Ectodermal cell (in vitro differentiated cells): ENCODE results near the gene LAMB2. TPM values are rescaled to one million over a fixed set of nuclear protein-coding genes. Genes with fewer than 3 reads are reported as not detected.
A peak's percentile ranks its signal among the peaks of the same experiment; 100 is the strongest.

Experiments used
- H3K27ac ChIP-seq: 2 replicates; pipeline ENCODE4 v1.7.0; 2013; ENCODE audit warnings: mild to moderate bottlenecking, low read depth, low read length; ENCODE audit not compliant: insufficient read depth, poor library complexity, severe bottlenecking
- H3K27me3 ChIP-seq: 2 replicates; pipeline ENCODE4 v1.7.0; 2013; ENCODE audit warnings: mild to moderate bottlenecking, low read length; ENCODE audit not compliant: insufficient read depth, control insufficient read depth, poor library complexity, severe bottlenecking
- H3K36me3 ChIP-seq: one replicate; pipeline ENCODE4 v1.7.0; 2013; ENCODE audit warnings: low read length; ENCODE audit not compliant: control insufficient read depth, insufficient read depth
- H3K4me1 ChIP-seq: one replicate; pipeline ENCODE4 v1.7.0; 2013; ENCODE audit warnings: low read length; ENCODE audit not compliant: control insufficient read depth, insufficient read depth
- H3K4me3 ChIP-seq: 2 replicates; pipeline ENCODE4 v1.7.0; 2013; ENCODE audit warnings: low read depth, low read length, control low read depth; ENCODE audit not compliant: insufficient read depth
- H3K9me3 ChIP-seq: 2 replicates; pipeline ENCODE4 v1.7.0; 2013; ENCODE audit warnings: mild to moderate bottlenecking, low read length, moderate library complexity; ENCODE audit not compliant: control insufficient read depth
- WGBS, 2 experiments: methylation state at CpG; one replicate each; pipeline ENCODE4 v1.1.7; 2013; ENCODE audit warnings: missing lambda C conversion rate in 2 of 2; 5-methylcytosine and 5-hydroxymethylcytosine counted together
- polyA plus RNA-seq, 4 experiments: library from polyadenylated mRNA; stranded (reverse); fragments of 50-300 nt; gene quantifications; one replicate each; pipeline ENCODE4 v1.2.3, GENCODE V29; 2013

LAMB2 gene
- polyA plus RNA-seq (2013, experiment 1 of 4): 163 TPM
- 198 TPM for polyA plus RNA-seq (2013, experiment 2 of 4)
- polyA plus RNA-seq (2013, experiment 3 of 4): 153 TPM
- 201 TPM for polyA plus RNA-seq (2013, experiment 4 of 4)

DNA sequence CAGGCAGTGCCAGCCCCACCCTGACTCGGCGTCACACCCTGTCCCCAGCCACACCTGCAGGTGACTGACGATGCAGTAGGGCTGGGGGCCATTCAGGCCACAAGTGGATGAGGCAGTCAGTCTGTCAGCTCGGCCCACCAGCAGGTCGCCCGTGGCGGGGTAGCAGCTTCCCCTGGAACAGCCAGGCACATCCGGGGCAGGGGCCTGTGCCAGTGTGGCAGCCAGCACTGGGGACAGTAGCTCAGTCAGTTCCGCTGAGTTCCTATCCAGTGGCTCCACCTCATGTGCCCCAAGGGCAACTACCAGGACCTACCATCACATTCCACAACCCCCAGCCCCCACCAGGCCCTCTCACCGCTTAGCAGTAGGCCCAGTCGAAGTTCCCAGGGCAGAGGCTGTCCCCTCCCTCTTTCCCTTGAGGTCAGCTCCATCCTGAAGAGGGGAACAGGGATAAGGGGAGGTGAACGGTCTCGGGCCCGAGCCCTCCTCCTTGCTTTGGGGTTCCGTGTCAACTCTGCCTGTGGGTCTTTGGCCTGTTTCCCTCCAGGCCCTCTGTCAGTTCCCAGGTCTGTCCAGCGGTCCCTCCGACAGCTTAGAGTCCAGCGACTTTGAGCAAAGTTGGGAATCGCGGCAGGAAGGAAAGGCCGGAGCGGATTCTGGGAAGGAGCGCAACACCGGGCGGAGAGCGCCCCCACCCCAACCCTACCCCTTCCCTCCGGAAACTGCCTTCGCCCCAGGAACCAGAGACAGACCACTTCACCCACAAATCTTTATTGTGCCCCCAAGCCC is at the start of gene LAMB2:
Gene LAMB2, minus strand, starts transcription at position 614 of the 789 bp plus-strand sequence. Its CDS starts 183 bp downstream, at position 431.
- H3K4me1 ChIP-seq: peaks cover 4% of the 10 kb centered on the region
- no peaks in the 10 kb centered on the region for H3K27me3 ChIP-seq
- H3K9me3 ChIP-seq: no peaks in the 10 kb centered on the region
- H3K4me3 ChIP-seq: peak within 1 kb of the TSS; percentile 64
- H3K27ac ChIP-seq: peak within 1 kb of the TSS; percentile 80
- no peaks in the 10 kb centered on the region for H3K36me3 ChIP-seq
- 4 to 5% methylated on average over 28 of the region's 28 CpGs for WGBS, 2 experiments

DNA sequence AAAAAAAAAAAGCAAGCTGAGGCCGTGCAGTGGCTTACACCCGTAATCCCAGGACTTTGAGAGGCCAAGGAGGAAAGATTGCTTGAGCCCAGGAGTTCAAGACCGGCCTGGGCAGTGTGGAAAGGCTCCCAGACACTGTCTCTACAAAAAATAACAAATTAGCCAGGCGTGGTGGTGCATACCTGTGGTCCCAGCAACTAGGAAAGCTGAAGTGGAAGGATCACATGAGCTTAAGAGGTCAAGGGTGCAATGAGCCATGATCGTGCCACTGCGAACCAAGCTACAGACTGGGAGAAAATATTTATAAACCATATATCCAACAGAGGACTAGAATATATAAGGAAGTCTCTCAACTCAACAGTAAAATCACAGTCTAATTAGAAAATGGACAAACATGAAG is 48.5 kb upstream of the LAMB2 start:
- Histone ChIP-seq H3K4me1 (no peaks in the 10 kb centered on the region), H3K27ac (no peak overlapping the region), H3K4me3 (no peak overlapping the region), H3K27me3 (no peaks in the 10 kb centered on the region), H3K36me3 (no peaks in the 10 kb centered on the region), H3K9me3 (no peaks in the 10 kb centered on the region)
- WGBS, 2 experiments: 74 to 76% methylated on average over 6 of the region's 6 CpGs

DNA sequence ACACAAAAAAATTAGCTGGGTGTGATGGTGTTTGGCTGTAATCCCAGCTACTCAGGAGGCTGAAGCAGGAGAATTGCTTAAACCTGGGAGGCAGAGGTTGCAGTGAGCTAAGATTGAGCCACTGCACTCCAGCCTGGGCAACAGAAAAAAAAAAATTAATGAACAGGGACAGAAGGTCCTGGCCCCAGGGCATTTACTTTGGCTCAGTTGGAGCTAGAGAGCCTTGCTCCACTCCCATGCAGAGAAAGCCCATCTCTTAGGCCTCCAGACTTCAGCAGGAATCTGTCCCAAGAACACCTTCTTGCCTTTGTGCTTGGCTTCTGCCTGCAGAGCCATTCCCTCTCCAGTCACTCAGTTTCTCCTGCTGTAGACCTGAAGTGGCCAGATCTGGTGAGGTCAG is 47.3 kb upstream of the LAMB2 start:
- Histone ChIP-seq H3K4me1 (peaks cover 6% of the 10 kb centered on the region), H3K27ac (no peak overlapping the region), H3K36me3 (peaks cover 11% of the 10 kb centered on the region), H3K9me3 (no peaks in the 10 kb centered on the region), H3K27me3 (no peaks in the 10 kb centered on the region), H3K4me3 (no peak overlapping the region)

DNA sequence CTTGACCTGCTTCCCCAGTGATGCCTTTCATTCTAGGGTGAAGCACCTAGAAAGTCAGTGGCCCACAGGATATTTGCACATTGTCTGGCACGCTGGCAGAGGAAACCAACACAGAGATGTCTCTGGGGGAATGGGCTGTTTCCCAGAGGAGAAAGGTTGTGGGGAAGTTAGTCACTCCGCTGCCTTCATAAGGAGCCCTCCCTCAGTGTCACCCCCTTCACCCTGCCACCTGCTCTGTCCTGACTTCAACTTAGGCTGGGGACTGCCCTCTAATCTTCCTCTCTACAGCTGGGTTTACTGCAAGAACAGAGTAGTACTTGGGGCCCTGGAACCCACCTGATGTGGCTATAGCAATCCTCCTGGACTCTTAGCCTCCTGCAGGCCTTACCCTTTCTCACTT is 44.2 kb upstream of the LAMB2 start:
- 93 to 95% methylated on average over 2 of the region's 2 CpGs for WGBS, 2 experiments
- H3K9me3 ChIP-seq: no peaks in the 10 kb centered on the region
- H3K4me3 ChIP-seq: no peak overlapping the region
- peaks cover 36% of the 10 kb centered on the region for H3K4me1 ChIP-seq
- H3K27ac ChIP-seq: no peak overlapping the region
- no peaks in the 10 kb centered on the region for H3K27me3 ChIP-seq
- H3K36me3 ChIP-seq: peaks cover 15% of the 10 kb centered on the region

DNA sequence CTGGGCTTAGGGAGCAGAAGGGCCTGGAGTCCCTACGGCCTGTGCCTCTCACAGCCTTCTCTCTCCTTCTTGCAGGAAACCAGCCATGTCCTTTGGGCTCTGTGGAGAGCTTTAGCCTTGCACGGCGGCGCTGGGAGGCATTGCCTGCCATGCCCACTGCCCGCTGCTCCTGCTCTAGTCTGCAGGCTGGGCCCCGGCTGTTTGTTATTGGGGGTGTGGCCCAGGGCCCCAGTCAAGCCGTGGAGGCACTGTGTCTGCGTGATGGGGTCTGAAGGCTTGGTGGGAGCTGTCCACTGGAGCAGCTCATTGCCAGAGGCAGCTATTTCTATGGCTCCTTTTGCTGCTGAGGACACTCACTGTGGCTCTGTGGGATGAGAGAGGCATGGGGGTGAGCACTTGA is 42.7 kb upstream of the LAMB2 start:
- Histone ChIP-seq H3K36me3 (peaks cover 15% of the 10 kb centered on the region), H3K4me1 (peaks cover 41% of the 10 kb centered on the region), H3K27me3 (no peaks in the 10 kb centered on the region), H3K9me3 (no peaks in the 10 kb centered on the region), H3K4me3 (no peak overlapping the region), H3K27ac (no peak overlapping the region)
- WGBS, 2 experiments: 91 to 93% methylated on average over 8 of the region's 8 CpGs

DNA sequence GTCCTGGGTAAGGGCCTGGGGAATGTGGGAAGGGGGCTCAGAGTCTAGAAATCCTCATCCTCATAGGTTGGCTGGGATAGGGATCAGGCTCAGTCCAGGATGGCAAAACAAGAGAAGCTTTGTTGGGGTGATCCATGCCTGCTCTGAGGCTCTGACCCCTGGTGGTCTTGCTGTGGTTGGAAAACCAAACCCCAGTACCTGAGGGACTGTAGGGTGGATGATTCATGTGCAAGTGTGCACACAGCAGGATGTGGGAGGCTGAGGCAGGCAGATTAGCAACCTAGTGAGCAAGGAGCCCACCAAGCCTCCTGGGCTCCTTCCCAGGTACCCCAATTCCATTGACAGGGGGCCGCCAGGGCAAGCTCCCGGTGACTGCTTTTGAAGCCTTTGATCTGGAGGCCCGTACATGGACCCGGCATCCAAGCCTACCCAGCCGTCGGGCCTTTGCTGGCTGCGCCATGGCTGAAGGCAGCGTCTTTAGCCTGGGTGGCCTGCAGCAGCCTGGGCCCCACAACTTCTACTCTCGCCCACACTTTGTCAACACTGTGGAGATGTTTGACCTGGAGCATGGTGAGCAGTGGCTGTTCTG is 41.6 kb upstream of the LAMB2 start:
- peaks cover 41% of the 10 kb centered on the region for H3K4me1 ChIP-seq
- H3K36me3 ChIP-seq: peaks cover 15% of the 10 kb centered on the region
- H3K27ac ChIP-seq: peak overlapping the region; percentile 98
- WGBS, 2 experiments: 91 to 92% methylated on average over 9 of the region's 9 CpGs
- H3K27me3 ChIP-seq: no peaks in the 10 kb centered on the region
- peak overlapping the region; percentile 95 for H3K4me3 ChIP-seq
- no peaks in the 10 kb centered on the region for H3K9me3 ChIP-seq

DNA sequence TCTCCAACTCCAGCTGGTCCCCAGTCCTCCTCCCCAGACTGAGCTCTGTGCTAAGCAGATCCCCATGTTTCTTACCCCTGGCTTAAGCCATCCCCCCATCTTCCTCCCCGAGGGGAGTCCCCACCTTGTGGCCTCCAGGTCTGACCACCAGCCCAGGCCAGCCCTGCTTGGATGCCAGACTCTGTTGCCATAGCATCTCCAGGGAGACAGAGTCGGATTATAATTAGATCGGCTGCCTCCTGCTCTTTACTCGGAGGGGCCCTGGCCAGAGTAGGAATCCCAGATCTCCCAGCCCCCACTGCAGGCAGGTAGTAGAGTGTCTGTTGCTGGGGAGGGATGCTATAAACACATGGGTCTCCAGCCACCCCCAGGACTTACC is 40.9 kb upstream of the LAMB2 start:
- WGBS, 2 experiments: 12 to 16% methylated on average over 4 of the region's 4 CpGs
- Histone ChIP-seq H3K27ac (peak overlapping the region; percentile 98), H3K36me3 (peaks cover 15% of the 10 kb centered on the region), H3K27me3 (no peaks in the 10 kb centered on the region), H3K4me3 (peak overlapping the region; percentile 95), H3K4me1 (peaks cover 41% of the 10 kb centered on the region), H3K9me3 (no peaks in the 10 kb centered on the region)

DNA sequence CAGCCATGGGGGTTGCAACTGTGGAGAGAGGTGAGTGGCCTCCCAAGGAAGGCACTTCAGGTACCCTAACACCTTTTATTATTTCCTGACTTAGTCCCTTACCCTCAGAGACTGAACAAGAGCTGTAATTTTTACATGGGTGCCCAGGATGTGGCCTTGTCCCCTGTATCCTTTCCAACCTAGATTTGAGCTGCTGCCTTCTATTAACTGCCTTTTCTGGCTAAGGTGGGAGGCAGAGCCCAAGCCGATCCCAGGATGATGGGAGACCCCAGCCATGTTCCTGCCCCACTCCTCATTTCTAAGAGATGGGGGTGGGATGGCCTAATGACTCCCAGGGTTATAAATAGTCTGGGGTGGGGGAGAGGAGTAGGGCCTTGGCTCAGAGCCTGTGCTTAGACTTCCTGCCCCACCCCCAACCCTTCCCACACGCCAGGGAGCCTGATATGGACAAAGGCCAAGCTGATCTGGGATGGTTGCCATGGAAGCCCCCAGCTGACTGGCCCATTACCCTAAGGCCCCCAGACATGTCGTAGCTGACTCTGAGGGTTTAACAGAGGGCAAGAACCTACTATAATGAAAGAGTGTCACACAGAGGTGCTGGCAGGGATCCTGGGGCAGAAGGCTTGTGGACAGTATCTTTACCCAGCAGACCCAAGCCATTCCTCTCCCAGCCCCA is 40.4 kb upstream of the LAMB2 start:
- Histone ChIP-seq H3K9me3 (no peaks in the 10 kb centered on the region), H3K4me1 (peaks cover 41% of the 10 kb centered on the region), H3K4me3 (peak overlapping the region; percentile 95), H3K27me3 (no peaks in the 10 kb centered on the region), H3K27ac (peak overlapping the region; percentile 98), H3K36me3 (peaks cover 15% of the 10 kb centered on the region)
- 9 to 16% methylated on average over 3 of the region's 3 CpGs for WGBS, 2 experiments

DNA sequence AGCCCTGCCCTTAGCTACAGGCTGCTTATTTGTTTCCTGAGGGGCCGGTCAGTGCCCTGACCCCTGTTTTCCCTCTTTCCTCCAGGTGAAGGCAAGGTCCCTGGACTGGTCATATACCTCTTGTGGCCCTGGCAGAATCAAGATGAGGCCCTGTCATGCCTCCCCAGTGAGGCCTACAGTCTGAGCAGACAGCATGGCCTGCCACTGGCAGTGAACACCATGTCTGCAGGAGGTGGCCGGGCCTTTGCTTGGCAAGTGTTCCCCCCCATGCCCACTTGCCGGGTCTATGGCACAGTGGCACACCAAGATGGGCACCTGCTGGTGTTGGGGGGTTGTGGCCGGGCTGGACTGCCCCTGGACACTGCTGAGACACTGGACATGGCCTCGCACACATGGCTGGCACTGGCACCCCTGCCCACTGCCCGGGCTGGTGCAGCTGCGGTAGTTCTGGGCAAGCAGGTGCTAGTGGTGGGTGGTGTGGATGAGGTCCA is 39.7 kb upstream of the LAMB2 start:
- Histone ChIP-seq H3K36me3 (peaks cover 15% of the 10 kb centered on the region), H3K27me3 (peaks cover 6% of the 10 kb centered on the region), H3K4me3 (peak overlapping the region; percentile 95), H3K27ac (peak overlapping the region; percentile 98), H3K4me1 (peaks cover 41% of the 10 kb centered on the region), H3K9me3 (no peaks in the 10 kb centered on the region)
- 86 to 91% methylated on average over 7 of the region's 7 CpGs for WGBS, 2 experiments
